ENCODE measurements around the gene ANKRD18B.
"Not testable (repeated sequence)": the region's sequence is repeated elsewhere in the genome, so short reads cannot be mapped to it uniquely, and the experiment has no call there.

- not testable (repeated sequence) for TF ChIP-seq POLR2AphosphoS5 (IDR thresholded peaks at IDR 0.05; ENCODE audit: low read depth); CTCF (IDR thresholded peaks at IDR 0.05; ENCODE audit: insufficient read depth, low read length)
These were observed 27.1 kb downstream of the ANKRD18B start for GRCh38 chr9:33551183-33551582.
